ENCODE measurements around the gene LPCAT3.
A peak's percentile ranks its signal among the peaks of the same experiment; 100 is the strongest.

Gene LPCAT3

GRCh38 chr12:6944381-6945186 lies 73.7 kb downstream of the LPCAT3 start (continued):
- TF ChIP-seq ZNF704 (tag by site-specific recombination; IDR thresholded peaks at IDR 0.05) (no peak), ZNF169 (tag by site-specific recombination; IDR thresholded peaks at IDR 0.05) (no peak), ZBTB20 (tag by site-specific recombination; IDR thresholded peaks at IDR 0.05) (peak; percentile 98), ZNF791 (tag by site-specific recombination; IDR thresholded peaks at IDR 0.05) (no peak), KLF1 (tag by site-specific recombination; IDR thresholded peaks at IDR 0.05) (no peak; the same call in 1 of the 2 replicates), YY2 (tag by site-specific recombination; IDR thresholded peaks at IDR 0.05) (no peak), ZNF292 (tag by site-specific recombination; IDR thresholded peaks at IDR 0.05; ENCODE audit: borderline replicate concordance, low read depth) (no peak), ZNF214 (tag by site-specific recombination; IDR thresholded peaks at IDR 0.05; ENCODE audit: borderline replicate concordance) (no peak), ZSCAN16 (tag by site-specific recombination; IDR thresholded peaks at IDR 0.05) (0 out of 2 replicates have a peak, but pooled peaks have one; percentile 9), ZNF18 (tag by site-specific recombination; IDR thresholded peaks at IDR 0.05) (peak; percentile 10; the same call in 1 of the 2 replicates), ZNF658 (tag by site-specific recombination; IDR thresholded peaks at IDR 0.05) (no peak), AEBP2 (tag by site-specific recombination; IDR thresholded peaks at IDR 0.05; ENCODE audit: borderline replicate concordance) (no peak), ZNF518A (tag by site-specific recombination; conservative IDR thresholded peaks at IDR 0.05; ENCODE audit: low read depth) (no peak), ZBTB8A (tag by site-specific recombination; IDR thresholded peaks at IDR 0.05) (peak; percentile 82), ZNF621 (tag by site-specific recombination; IDR thresholded peaks at IDR 0.05) (no peak), ZNF184 (tag by site-specific recombination; IDR thresholded peaks at IDR 0.05) (no peak), ZNF221 (tag by site-specific recombination; IDR thresholded peaks at IDR 0.05; ENCODE audit: borderline replicate concordance) (no peak), SALL2 (tag by site-specific recombination; IDR thresholded peaks at IDR 0.05; ENCODE audit: borderline replicate concordance) (no peak), ZNF670 (tag by site-specific recombination; IDR thresholded peaks at IDR 0.05; ENCODE audit: low read depth) (no peak), ZNF549 (tag by site-specific recombination; IDR thresholded peaks at IDR 0.05) (no peak), ZNF274 (IDR thresholded peaks at IDR 0.05; ENCODE audit: low read length) (no peak), ZNF274 (tag by site-specific recombination; IDR thresholded peaks at IDR 0.05; ENCODE audit: borderline replicate concordance) (no peak), SCRT1 (tag by site-specific recombination; IDR thresholded peaks at IDR 0.05; ENCODE audit: borderline replicate concordance) (no peak), ZFP41 (tag by site-specific recombination; IDR thresholded peaks at IDR 0.05; ENCODE audit: borderline replicate concordance) (no peak), KLF7 (tag by site-specific recombination; IDR thresholded peaks at IDR 0.05; ENCODE audit: borderline replicate concordance) (no peak; the same call in 1 of the 2 replicates), ZXDB (tag by site-specific recombination; IDR thresholded peaks at IDR 0.05) (peak; percentile 38), OVOL3 (tag by site-specific recombination; IDR thresholded peaks at IDR 0.05) (0 out of 2 replicates have a peak, but pooled peaks have one; percentile 3), PATZ1 (tag by site-specific recombination; IDR thresholded peaks at IDR 0.05) (peak; percentile 52)

All from HEK293 (cell line).